ENCODE results near the gene MLKL.
A peak's percentile ranks its signal among the peaks of the same experiment; 100 is the strongest.

The MLKL gene

GRCh38 chr16:74649839-74650504 is 50.7 kb downstream of the MLKL start:
- DNase-seq, result no peak

GRCh38 chr16:74641969-74642368 is 58.7 kb downstream of the MLKL start:
- DNase-seq, result no peak

GRCh38 chr16:74637742-74638453 is 62.8 kb downstream of the MLKL start:
- no peak for DNase-seq

GRCh38 chr16:74635303-74635702 is 65.4 kb downstream of the MLKL start:
- no peak for DNase-seq

GRCh38 chr16:74633686-74634085 is 67.0 kb downstream of the MLKL start:
- no peak for DNase-seq

- no peak for DNase-seq
These were observed 73.0 kb downstream of the MLKL start for GRCh38 chr16:74627506-74628220.

- no peak for DNase-seq
These were observed 73.8 kb downstream of the MLKL start for GRCh38 chr16:74626741-74627416.

GRCh38 chr16:74625500-74626350 is 74.9 kb downstream of the MLKL start:
- DNase-seq, result no peak

GRCh38 chr16:74623839-74624235 is 76.8 kb downstream of the MLKL start:
- DNase-seq, result no peak

GRCh38 chr16:74623214-74623838 is 77.3 kb downstream of the MLKL start:
- peak; percentile 28 to 40 for DNase-seq

- DNase-seq, result no peak
These were observed 78.7 kb downstream of the MLKL start for GRCh38 chr16:74622005-74622404.
